T-helper 9 cell (primary cell): ENCODE data around the gene FAM117A.

ENCODE experiments used
- DNase-seq: peaks from one replicate; pipeline ENCODE4 v3.0.0-alpha.2; 2020

The FAM117A gene

GRCh38 chr17:49707608-49708514, 56.1 kb downstream of the FAM117A start, which contains the start of gene SLC35B1:
Gene SLC35B1 (minus strand): TSS chr17:49707964. CDS start chr17:49707833, 131 bp downstream.
- peak; percentile 97 for DNase-seq

GRCh38 chr17:49707246-49707607, 56.7 kb downstream of the FAM117A start:
- DNase-seq: peak; percentile 13

- DNase-seq: no peak
Measured at GRCh38 chr17:49705254-49705653, 58.7 kb downstream of the FAM117A start.

- no peak for DNase-seq
Measured at GRCh38 chr17:49703557-49704277, 60.2 kb downstream of the FAM117A start.

GRCh38 chr17:49700960-49701359, 63.0 kb downstream of the FAM117A start:
- DNase-seq: no peak

- no peak for DNase-seq
Measured at GRCh38 chr17:49699966-49700575, 63.9 kb downstream of the FAM117A start.

GRCh38 chr17:49698005-49698404, 65.9 kb downstream of the FAM117A start:
- no peak for DNase-seq

- peak; percentile 24 for DNase-seq
Measured at GRCh38 chr17:49696233-49696761, 67.6 kb downstream of the FAM117A start.

- no peak for DNase-seq
Measured at GRCh38 chr17:49695698-49696232, 68.2 kb downstream of the FAM117A start.

GRCh38 chr17:49694847-49695697, 68.9 kb downstream of the FAM117A start:
- peak; percentile 73 for DNase-seq

- DNase-seq: no peak
Measured at GRCh38 chr17:49692751-49693150, 71.2 kb downstream of the FAM117A start.

- DNase-seq: no peak
Measured at GRCh38 chr17:49691677-49692191, 72.2 kb downstream of the FAM117A start.

- DNase-seq: no peak
Measured at GRCh38 chr17:49691086-49691676, 72.8 kb downstream of the FAM117A start.

GRCh38 chr17:49690256-49690655, 73.7 kb downstream of the FAM117A start:
- DNase-seq: no peak

- no peak for DNase-seq
Measured at GRCh38 chr17:49688848-49689247, 75.1 kb downstream of the FAM117A start.

- no peak for DNase-seq
Measured at GRCh38 chr17:49687878-49688491, 75.9 kb downstream of the FAM117A start.

GRCh38 chr17:49681106-49681979, 82.6 kb downstream of the FAM117A start:
- DNase-seq: no peak

- DNase-seq: no peak
Measured at GRCh38 chr17:49680314-49680713, 83.6 kb downstream of the FAM117A start.
